GM18499 (cell line): ENCODE data around the gene SPATA9.
"Not testable (repeated sequence)": the region's sequence is repeated elsewhere in the genome, so short reads cannot be mapped to it uniquely, and the experiment has no call there.

Source experiments
- ATAC-seq: cut with Tn5 transposase; IDR thresholded peaks from one replicate; pipeline ENCODE4 v1.9.1; 2021; ENCODE audit warnings: moderate number of reproducible peaks; ENCODE audit not compliant: insufficient read depth, unreplicated experiment

SPATA9 gene

DNA sequence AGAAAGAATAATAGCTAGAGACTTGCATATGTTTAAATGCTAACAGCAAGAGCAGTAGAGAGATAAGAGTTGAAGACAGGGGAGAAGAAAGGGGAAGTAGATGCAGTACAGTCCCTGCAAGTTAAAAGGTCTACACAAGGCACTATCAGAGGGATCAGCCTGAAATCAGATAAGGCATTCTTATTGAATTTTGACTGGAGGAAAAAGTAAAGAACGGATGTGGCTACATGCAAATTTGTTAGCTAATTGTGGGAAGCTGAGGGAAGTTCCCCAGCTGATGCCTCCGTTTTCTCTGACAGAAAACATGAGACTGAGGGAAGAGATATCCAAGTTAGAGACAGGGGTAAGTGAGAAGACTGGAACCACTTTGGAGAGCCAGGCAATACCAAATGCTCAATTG lies 35.4 kb upstream of the SPATA9 start:
- ATAC-seq = no peak

- ATAC-seq = no peak
Measured at GRCh38 chr5:95717439-95717838, 34.6 kb upstream of the SPATA9 start.

GRCh38 chr5:95715799-95716461 lies 33.1 kb upstream of the SPATA9 start:
- no peak for ATAC-seq

DNA sequence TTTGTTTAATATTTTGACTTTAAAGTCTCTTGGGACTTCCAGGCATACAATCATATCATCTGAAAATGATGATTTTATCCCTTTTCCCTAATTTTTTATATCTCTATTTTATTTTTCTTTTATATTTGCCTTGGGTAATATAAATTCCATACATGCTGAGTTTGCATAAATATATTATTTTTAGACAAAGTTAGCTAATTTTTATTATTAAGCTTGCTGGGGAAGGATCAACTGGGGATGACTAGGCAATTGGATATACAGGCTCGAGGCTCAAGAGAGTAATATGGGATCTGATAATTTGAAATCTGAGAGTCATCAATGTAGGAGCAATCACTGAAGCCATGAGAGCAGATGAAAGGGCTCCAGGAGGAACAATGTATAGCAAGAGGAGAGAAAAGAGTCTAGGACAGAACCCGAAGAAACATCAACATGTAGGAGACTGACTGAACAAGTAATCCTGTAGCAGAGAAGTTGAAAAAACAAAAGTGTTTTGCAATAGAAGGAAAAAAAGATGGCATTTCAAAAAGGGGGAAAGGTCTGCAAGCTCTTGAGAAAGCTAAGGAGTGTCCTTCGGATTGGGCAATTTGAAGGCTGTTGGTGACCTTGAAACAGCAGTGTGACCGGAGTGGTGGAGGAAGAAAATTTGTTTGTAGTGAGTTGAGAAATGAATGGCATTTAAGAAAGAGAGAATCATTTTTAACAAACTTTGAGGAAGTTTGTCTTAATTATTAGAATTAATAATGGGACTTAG lies 31.3 kb upstream of the SPATA9 start:
- ATAC-seq = no peak

- ATAC-seq = not testable (repeated sequence)
Measured at GRCh38 chr5:95713246-95713645, 30.5 kb upstream of the SPATA9 start.

- ATAC-seq = no peak
Measured at GRCh38 chr5:95712347-95712958, 29.7 kb upstream of the SPATA9 start.

GRCh38 chr5:95711501-95712346 lies 28.9 kb upstream of the SPATA9 start:
- no peak for ATAC-seq

GRCh38 chr5:95710651-95711500 lies 28.1 kb upstream of the SPATA9 start:
- ATAC-seq = not testable (repeated sequence)

- no peak for ATAC-seq
Measured at GRCh38 chr5:95709967-95710650, 27.3 kb upstream of the SPATA9 start.

DNA sequence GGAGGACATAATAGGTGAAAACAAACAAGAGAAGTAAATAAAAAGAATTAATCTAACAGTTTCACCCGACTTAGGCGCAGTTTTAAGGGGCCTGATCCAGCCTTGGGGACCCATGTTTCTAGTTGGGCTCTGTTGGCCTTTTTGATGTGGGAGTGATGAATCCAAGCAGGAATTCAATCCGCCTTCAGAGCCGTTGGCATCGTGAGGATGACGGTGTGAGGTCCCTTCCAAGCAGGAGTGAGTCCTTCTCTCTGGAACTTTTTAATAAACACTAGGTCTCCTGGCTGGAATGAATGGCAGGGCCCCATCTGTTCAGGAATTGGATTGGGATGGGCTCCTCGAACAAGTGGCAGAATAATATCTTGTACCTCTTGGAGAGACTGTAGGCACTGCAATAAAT lies 26.1 kb upstream of the SPATA9 start:
- ATAC-seq = no peak

- not testable (repeated sequence) for ATAC-seq
Measured at GRCh38 chr5:95707534-95708188, 24.9 kb upstream of the SPATA9 start.

- ATAC-seq = no peak
Measured at GRCh38 chr5:95707055-95707454, 24.3 kb upstream of the SPATA9 start.

DNA sequence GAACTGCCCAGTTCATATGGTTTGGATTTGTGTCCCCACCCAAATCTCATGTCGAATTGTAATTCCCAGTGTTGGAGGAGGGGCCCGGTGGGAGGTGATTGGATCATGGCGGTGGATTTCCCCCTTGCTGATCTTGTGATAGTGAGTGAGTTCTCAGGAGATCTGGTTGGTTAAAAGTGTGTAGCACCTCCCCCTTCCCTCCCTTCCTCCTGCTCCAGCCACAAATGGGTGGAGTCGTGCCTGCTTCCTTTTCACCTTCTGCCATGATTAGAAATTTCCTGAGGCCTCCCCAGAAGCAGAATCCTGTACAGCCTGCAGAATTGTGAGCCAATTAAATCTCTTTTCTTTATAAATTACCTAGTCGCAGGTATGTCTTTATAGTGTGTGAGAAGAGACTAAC lies 23.4 kb upstream of the SPATA9 start:
- ATAC-seq = not testable (repeated sequence)

GRCh38 chr5:95704150-95704549 lies 21.4 kb upstream of the SPATA9 start:
- ATAC-seq = no peak

GRCh38 chr5:95701074-95701473 lies 18.3 kb upstream of the SPATA9 start:
- ATAC-seq = no peak

DNA sequence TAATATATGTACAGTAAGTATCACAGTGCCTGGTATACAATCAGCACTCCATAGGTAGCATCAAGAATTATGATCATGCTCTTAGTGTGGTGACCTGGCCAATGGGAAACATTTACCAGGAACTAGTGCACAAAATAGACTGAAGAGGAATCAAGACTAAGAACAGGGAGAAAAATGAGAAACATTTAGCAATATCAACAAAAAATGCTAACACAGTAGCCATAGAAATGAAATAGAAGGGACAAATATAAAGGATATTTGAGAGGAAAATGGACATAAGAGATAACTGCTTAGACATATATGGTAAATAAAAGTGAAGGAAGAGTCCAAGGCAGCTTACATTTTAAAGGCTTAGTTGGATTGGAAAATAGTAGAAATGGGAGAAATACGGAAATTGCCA lies 16.5 kb upstream of the SPATA9 start:
- no peak for ATAC-seq

DNA sequence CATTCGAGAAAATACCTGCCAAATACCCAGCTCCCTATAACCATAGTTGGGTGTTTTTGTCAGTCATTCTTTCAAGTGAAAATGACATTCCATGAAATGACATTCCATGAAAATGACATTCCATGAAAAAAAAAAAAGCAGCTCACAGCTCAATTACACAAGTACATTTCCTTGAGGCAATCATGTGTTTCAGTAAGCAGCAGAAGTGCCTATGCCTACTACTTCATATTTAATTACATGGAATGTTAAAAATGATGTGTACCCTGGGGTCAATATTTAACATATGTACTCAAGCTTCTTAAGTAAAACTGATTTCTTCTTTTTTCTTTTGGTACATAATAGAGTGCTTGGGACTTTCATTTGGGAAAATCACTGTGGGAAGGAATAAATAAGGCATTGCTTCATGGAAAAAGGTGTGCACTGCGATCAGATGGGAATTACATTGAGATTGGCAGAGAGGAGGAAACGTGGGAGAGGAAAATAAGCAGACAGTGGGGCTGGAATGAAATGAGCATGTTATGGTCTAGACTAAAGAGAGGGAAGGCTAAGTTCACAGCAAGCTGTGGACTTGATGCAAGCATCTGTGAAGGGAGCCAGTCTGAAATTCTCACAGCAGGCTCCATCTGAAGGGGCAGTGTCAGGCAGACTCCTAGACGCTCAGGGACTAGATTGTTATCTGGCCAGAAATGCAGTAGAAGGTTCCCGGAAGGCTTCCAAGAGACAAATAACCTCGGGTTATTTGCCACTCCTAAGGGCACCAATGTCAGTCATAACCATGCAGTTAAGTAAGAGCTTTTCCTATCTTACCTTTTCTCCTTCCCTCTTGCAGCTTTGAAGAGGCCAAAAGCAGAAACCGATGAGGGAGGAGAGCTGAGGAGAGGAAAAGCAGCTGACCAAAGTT lies 15.2 kb upstream of the SPATA9 start:
- ATAC-seq = no peak

- no peak for ATAC-seq
Measured at GRCh38 chr5:95690333-95690732, 7.5 kb upstream of the SPATA9 start.
